GM19035 (cell line): ENCODE measurements around the gene ADAMTS17.

Experiments
- ATAC-seq: cut with Tn5 transposase; IDR thresholded peaks from one replicate; pipeline ENCODE4 v1.9.1; 2021; ENCODE audit not compliant: unreplicated experiment

ADAMTS17 gene

GRCh38 chr15:100341750-100342560 lies at the start of gene ADAMTS17:
Gene ADAMTS17 (minus strand): TSS chr15:100341975. CDS start chr15:100341899, 76 bp downstream.
- ATAC-seq, result peak; percentile 95

GRCh38 chr15:100385300-100386050 lies 43.7 kb upstream of the ADAMTS17 start:
- no peak for ATAC-seq

DNA sequence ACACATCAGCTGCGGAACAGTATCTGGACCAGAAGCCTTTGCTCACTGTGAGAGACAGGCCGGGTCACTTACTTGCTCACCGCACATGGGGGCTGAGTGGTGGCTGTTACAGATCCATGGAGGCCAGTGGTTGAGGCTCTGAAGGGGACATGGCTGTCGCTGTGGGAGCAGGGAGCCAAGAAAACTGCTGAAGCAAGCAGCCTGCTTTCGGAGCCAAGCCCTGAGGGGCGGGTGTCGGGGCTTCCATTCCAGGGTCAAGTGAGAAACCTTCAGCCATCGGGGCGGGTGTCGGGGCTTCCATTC lies 42.3 kb upstream of the ADAMTS17 start:
- ATAC-seq, result no peak

DNA sequence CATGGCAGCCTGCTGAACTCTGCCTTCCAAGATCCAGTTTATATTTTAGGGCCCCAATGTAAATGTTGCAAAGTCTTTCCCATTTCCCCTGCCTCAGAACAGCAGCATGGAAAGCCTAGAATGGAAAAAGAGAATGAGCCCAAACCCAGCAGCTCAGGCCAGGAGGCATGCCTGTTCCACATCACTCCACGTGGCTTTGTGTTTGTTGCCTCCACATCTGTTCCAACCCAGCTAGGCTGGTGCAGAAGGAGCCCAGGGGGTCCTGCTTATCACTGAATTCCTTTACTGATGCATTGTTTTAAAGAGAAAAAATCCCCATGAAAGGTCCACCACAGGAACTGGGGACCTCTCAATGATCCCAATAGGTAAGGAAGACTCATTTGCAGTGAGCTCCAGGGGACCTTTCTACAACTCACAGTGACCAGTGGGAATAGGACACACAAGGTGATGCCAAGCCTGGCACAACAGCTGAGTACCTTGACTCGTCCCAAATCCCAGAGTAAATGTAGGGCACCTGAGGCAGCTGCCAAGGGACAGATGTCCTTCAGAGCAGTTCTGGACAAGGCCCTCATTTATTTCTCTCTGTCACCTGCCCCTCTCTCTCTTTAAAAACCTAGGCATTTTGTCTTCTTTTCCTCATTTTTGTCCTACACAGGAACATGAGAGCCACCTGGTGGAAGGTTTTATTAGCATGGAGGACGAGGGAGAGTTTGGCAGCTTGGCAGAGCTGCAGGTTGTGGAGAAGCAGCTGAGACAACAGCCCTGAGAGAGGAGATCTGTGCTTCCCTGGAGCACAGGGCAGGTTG lies 41.7 kb upstream of the ADAMTS17 start:
- no peak for ATAC-seq

DNA sequence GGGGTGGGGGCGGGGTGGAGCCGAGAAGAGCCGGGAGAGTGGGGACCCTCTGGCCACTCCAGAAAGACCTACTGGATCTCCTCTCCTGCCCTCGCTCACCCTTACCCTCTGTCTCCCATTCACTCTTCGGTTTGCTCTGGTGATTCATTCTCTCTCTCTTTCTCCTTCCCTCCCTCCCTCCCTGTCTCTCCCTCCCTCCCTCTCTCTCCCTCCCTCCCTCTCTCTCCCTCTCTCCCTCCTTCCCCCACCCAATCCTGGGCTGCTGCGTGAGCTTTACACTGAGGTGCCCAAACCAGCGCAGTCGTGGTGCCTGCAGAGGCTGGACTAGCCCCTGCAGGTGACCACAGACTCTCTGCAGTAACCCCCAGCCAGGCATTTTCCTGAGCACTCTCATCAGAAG lies 32.2 kb upstream of the ADAMTS17 start:
- ATAC-seq, result no peak

- ATAC-seq, result no peak
Measured at GRCh38 chr15:100373120-100373896, 31.5 kb upstream of the ADAMTS17 start.

- no peak for ATAC-seq
Measured at GRCh38 chr15:100372739-100373119, 31.0 kb upstream of the ADAMTS17 start.

DNA sequence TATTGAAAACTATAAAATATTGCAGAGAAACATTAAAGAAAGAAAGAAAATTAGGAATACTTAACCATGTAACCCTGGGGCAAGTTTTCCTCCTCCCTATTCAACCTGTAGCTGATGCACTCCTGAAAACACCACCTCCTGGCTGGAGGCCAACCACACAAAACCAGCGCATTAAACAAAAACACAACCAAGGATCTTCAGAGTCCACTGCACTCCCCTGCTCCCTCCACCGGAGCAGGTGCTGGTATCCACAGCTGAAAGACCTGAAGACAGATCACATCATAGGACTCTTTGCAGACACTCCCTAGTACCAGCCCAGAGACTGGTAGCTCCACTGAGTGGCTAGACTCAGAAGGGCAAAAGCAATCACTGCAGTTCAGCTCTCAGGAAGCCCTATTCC lies 13.6 kb upstream of the ADAMTS17 start:
- no peak for ATAC-seq

DNA sequence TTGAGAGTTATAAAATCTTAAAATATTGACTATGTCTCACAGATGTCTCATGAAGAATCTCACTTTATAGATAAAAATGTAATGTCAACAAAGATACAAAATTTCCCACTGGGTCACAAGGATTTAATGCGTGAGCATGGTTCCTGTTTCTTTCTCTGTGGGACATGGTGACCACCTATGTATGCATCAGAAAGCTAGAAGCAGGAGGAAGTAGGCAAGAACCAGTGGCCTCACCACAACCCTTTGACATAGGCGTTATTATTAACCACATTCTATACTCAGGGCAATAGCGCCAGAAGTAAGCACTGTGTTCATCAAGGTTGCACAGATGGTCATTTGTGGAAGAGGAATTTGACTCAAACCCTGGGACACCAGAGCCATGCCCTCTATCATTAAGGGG lies 11.7 kb upstream of the ADAMTS17 start:
- no peak for ATAC-seq

GRCh38 chr15:100350434-100351226 lies 8.9 kb upstream of the ADAMTS17 start:
- ATAC-seq, result no peak

DNA sequence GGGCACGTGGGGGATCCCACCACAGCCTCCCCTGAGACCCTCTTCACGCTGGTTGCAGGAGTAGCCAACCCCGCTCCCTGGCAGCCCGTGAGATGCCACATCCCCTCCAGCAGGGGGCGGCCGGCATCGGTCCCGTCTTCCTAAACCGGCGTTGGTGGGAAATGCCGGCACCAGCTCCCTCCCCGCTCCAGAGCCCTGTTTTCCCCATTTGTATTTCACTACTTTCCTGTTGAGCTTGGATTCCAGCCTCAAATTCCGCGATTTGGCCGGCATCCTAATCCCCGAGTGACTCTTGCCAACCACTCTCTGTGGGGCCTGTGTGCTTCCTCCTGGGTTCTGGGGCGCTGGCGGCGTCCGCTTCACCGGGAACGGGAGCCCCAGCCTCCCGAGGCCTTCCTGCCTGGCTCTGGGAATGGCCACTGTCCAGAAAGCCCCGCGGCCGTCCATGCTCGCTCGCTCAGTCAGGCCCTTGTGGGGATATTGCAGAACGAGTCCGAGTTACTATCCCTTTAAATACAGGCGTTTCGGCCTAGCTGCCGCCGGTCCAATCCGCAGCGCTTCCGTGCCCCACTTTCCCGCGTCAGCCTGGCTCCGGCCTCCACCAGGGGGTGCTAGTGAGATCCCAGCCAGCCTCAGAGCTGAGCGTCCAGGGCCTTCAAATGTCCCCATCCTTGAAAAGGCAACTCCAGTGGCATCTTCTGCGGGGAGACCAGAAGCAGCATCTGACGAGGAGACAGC lies 8.1 kb upstream of the ADAMTS17 start:
- ATAC-seq, result peak; percentile 86

GRCh38 chr15:100349321-100349695 lies 7.5 kb upstream of the ADAMTS17 start:
- no peak for ATAC-seq

DNA sequence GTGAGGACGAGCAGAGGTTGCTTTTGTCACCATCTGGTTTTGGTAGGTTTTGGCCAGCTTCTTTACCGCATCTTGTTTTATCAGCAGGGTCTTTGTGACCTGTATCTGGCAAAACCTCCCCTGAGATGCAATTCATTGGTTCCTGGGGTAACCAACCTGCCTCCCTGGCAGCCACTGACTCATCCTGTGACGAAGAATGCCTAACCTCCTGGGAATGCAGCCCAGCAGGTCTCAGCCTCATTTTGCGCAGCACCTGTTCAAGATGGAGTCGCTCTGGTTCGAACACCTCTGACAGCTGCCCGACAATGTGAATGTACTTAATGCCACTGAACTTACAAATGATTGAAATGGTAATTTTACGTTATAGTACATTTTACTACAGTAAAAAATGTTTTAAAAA lies 6.8 kb upstream of the ADAMTS17 start:
- no peak for ATAC-seq

DNA sequence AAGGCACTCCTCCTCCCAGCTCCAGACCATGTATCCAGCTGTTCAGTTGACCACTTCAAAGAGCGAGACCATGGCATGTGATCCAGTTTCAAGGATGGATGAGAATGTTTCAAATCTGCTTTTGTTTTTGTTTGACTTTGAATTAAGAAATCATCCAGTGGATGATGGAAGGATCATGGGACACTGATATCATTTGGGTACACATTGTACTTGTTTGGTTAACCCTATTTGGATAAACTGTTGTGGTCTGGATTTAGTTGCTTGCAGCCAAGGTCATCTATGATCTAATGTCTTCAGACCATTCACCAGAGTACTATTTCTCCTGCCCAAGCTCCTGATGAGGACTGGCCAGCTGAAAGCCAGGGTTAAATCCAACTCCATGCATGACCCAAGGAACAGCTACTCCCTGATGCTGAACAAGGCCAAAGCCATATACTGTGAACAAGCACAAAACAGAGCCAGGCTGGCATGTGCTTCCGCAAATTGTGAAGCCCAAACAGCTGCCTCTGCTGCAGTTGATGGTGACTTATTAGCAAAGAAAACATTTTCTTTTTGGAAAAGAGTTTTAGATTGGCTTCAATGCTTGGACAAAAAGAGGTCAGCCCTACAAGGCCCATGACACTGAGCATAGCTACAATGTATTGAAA lies 5.2 kb upstream of the ADAMTS17 start:
- ATAC-seq, result no peak

GRCh38 chr15:100345438-100345837 lies 3.7 kb upstream of the ADAMTS17 start:
- ATAC-seq, result no peak

DNA sequence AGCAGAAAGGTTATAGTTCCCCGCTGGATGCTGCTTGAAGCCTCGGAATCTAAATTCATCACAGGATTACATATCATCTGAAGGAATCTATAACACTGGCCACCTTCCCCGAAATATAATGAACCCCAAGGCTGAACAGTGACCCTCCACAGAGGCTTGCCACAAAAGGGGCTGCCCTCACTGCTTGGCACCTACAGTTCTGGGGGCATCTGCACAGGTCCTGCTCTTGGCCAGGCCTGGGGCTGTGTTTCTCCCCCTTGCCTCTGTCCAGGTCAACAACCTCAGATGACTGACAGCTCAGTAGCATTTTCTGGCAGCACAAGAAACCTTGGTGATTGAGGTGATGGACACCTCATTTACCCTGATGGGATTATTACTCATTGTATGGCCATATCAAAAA lies 1.5 kb upstream of the ADAMTS17 start:
- ATAC-seq, result no peak

GRCh38 chr15:100341239-100341749 lies 481 bp downstream of the ADAMTS17 start:
- ATAC-seq, result peak; percentile 22

DNA sequence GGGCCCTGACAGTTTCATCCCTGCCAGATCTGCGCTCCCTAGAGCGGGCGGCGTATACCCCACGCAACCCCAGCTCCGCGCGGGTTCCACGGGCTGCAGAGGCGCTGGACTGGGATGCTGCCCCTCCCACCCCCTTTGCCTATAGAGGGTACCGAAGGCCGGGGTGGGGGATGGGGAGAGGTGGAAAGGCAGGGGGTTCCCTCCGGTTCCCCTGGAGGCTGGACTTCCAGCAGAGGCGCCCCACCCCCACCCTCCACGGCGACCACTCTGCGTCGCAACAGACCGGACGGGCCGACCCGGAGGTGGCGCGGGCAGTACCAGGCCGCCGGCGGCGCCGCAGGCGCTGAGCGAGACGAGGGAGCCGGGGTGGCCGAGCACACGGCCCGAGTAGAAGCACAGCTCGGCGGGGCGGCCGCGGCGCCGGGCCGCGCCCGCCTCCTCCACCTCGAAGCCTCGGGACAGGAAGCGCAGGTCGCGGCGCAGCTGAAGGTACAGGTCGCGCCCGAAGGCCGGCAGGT lies 995 bp downstream of the ADAMTS17 start:
- peak; percentile 11 for ATAC-seq

GRCh38 chr15:100339999-100340398 lies 1.8 kb downstream of the ADAMTS17 start:
- ATAC-seq, result no peak
